ENCODE measurements around the gene HYAL2.

HYAL2 gene

GRCh38 chr3:50302095-50303012 is 20.2 kb downstream of the HYAL2 start:
- DNase-seq, result no peak

GRCh38 chr3:50300681-50301254 is 21.8 kb downstream of the HYAL2 start:
- no peak for DNase-seq

DNA sequence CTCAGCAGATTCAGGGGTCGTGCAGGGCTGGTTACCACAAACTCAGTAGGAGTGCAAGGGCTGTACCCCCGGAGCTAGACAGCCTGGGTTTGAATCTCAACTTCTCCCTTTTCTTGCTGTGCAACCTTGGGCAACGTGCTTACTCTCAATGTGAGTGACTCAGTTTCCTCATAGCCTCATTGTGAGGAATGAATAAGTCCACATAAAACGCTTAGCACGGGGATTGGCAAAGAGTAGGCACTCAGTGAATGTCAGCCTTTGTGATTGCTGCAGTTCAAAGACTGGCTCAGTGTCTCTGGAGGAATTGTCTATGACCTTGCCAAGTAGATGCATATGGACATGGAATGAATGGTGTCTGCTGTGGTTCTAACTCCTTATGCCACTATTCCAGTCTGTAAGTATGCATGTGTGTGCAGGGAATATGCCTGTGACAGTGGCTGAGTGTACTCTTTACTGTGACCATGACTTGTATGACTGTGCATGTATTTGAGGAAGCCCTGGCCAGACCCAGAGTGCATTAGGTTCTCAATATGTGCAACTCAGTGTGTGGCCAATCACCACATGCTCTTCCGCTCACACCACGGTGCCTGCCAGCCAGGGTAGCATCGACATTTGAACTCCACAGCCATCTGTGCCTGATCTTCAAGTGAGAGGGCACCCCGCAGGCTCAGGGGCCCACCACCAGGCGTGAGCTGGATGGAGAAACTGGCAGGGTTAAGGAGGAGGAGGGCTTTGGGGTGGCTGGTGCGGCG is 22.4 kb downstream of the HYAL2 start:
- no peak for DNase-seq

GRCh38 chr3:50299638-50299928 is 23.0 kb downstream of the HYAL2 start:
- DNase-seq, result no peak

DNA sequence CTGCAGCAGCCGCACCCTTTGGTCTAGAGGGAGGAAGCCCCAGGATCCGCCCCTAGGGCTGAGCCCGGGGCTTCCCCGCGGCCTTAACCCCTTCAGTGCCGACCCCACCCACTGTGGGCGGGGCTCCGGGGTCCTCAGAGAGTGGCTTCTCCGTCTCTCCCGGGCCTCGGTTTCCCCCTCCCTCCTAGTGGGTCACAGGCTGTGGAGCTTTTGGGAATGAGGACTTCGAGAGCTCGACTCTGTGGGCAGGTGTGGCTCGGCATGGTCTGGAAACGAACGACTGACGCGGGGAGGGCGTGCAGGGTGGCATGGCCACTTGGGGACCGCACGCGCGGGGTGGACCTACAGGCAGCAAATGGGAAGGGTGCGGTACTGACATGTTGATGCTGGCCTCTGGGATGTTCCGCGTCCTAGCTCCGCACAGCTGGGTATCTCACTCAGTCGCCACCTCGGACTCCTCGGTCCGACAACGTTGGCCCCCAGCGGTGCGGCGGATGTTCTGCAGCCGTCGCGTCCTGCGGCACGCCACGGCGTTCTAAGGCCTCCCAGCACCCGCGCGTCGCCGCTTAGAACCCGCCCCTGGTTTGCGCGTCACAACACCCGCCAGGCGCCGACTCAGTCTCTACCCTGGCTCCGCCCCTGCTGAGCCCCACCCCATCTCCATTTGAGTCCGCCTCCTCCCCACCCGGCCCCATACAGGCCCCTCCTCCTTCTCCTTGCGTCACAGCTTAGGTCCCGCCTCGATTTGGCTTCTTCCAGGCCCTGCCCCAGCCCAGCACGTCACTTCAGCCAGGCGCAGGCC is 23.5 kb downstream of the HYAL2 start, which contains the start of the genes HYAL3 and NAA80:
Gene HYAL3, minus strand, starts transcription at position 570 of the 802 bp plus-strand sequence. CDS start 3,803 bp downstream, outside the sequence.
Gene NAA80, minus strand, starts transcription at position 570 of the 802 bp plus-strand sequence. CDS start 1,942 bp downstream, outside the sequence.
- peak; percentile 100 for DNase-seq

DNA sequence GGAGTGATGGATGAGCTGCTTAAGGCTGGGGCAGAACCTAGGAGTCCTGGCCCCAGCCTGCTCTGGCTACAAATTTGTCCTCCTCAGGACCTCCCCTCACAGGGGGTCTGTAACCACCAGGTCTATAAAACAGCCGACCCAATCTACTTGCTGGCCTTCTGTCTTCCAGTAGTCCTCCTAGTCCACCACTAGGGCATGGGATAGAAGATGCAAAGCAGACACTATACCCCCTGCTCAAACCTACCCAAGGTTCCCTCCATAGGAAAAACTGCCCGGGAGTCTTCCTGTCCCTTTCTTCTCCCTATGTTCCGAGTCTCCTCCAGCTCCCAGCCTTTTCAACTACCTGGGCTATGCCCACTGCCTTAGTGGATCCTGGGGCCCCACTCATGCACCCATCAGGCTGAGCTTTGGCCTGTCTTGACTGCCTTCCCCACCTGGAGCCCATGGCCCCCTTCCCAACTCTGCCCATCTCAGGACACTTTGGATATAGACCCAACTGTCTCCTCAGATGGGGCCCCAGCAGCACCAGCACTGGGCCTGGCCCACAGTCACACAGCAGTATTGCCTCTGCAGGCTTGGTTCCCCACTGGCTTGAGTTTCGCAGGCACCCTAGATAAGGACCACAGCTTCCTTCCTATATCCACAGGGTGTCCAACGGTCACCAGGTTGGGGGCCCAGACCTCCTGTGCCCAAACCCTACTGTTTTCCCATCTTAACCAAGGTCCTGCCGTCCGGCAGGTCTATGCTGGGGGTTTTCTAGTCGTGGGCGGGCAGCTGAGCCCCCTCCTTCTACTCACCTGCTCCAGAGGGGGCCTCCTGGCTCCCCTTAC is 24.4 kb downstream of the HYAL2 start:
- peak; percentile 26 for DNase-seq

DNA sequence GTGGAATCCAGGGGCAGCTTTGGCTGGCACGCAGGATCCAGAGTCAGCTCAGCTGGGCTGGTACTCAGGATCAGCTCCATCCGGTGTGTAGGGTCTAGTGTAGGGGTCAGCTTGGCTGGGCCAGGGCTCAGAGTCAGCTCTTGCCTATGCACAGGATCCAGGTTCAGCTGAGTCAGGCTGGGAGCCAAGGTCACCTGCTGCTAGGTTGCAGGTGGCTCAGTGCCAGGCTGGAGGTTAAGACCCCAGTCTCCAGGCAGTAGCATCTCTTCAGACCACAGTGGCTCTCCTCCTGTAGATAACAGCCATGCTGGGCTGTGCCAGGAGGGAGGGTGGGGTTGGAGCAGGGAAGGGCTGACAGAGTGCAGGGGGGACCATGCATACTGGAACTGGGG is 25.2 kb downstream of the HYAL2 start:
- no peak for DNase-seq

- no peak for DNase-seq
Measured at GRCh38 chr3:50296721-50297383, 25.7 kb downstream of the HYAL2 start.

DNA sequence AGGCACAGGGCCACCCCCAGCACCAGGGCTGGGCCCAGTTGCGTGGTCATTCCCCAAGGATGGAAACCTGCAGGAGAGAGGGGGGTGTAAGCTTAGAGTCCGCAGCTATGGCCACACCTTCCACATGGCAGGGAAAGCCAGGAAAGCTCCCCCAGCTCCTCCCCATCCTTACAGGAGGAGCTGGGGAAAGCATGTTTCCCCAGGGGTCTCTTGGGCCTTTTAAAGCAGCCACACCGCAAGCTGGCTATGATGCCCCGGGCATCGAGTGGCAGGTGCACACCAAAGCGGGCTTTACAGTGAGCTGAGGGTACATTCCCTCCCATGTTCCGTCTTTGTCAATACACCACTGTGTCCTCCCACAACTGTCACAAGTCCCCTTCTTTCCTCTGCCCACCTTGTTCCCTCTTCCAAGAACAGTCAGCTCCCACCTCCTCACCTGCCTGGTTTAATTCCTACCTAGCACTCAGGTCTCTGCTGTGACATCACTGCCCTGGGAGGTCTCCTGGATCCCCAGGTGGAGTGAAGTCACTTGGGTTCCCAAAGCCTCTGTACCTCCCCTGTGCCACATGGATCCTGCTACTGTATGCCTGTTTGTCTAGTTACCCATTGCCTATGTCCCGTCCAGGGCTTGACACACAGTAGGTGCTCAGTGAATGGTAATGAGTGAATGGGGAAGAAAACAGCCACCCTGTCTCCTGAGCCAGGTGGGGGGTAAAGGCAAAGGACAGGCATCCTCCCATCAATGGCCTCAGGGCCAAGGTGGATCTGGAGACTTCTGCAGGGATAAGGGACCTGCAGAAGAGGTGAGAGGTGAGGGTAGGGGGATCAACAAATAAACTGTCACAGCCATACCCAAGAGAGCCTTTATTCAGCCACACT is 26.8 kb downstream of the HYAL2 start:
- DNase-seq, result no peak

DNA sequence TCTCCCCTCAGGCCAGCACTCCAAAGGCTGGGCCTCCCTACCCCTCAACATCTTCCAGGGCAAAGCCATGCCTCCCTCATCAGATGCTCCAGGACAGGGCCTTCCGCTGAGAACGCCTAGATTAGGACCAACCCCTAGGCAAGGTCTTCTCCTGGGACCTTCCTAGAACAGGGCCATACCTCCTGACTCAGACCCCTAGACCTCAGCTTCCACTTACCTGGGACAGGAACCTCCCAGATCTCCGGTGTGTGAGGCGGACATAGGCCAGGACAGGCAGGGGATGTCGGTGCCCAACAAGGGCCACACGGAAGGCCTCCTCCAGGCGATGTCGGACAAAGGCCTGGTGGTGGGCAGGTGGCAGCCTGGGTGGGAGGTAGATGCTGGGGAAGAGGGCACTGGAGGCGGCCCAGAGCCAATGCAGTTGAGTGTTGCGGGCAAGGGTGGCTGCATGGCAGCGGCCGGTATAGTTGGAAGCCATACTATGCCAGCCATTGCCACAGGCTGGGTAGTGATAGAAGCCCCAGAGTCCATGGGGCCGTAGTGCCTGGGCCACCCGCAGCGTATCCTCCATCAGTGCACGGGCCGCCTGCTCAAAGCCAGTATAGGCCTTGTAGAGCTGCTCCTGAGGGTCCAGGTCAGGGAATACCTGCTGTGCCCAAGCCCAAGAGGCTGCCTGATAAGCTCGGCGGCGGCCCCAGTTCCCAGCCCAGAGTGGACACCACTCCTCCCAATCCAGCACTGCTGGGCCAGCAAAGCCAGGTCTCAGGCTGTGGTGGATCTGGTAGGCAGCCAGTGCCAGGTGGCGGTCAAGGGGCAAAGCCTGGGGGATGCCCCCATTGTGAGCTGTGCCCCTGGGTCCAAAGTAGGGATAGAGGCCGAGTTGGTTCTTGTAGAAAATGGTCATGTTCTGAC is 27.8 kb downstream of the HYAL2 start:
- DNase-seq, result no peak

DNA sequence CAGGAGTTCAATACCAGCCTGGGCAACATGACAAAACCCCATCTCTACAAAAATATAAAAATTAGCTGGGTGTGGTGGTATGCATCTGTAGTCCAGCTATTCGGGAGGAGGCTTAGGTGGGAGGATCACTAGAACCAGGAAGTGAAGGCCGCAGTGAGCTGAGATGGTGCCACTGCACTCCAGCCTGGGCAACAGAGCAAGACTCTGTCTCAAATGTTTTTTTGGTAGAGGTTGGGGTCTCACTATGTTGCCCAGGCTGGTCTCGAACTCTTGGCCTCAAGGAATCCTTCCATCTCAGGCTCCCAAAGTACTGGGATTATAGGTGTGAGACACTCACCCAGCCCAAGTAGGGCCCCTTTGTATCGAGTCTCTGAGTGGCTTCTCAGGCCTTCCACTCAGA is 28.5 kb downstream of the HYAL2 start:
- no peak for DNase-seq

- no peak for DNase-seq
Measured at GRCh38 chr3:50293079-50293801, 29.3 kb downstream of the HYAL2 start.

DNA sequence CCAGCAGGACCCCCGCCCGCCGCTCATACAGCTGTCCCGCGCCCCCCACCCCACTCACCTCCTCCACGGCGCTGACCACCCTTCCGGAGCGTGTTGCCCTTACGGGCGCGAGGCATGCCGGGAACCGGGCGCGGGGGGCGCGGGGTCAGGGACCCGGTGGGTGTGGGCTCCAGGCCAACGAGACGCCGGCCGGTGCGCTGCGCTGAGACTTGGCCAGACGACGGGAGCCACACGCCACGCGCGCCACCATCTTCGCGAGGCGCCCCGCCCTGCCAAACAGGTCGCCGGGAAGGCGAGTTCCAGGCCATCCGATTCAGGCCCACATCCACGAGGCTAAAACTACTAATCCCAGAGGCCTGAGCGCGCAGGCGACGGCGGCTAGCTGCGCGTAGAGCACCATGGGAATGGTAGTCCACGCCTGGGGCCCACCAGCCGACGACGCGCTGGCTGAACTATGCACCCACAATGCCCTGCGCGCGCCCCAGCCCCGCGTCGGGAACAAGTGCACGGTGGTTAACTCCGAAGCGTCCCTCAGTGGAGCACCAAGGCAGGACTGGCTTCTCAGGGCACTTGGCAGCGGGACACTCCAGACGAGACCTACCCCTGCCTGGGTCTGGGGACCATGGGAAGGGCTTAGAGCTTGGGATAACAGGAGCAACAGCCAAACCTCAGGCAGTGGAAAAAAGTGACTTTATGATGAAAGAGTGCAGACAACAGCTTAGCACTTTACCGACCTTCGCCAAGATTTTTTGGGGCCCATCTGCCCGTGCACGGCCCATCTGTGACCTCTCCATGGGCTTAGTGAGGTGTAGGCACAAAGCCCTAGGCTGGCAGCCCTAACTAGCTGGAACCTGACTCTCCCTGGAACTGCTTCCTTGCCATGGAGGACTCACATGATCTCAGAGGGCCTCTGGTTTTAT is 30.1 kb downstream of the HYAL2 start, which contains the start of gene IFRD2:
Gene IFRD2, minus strand, starts transcription at position 271 of the 920 bp plus-strand sequence. Its CDS starts 155 bp downstream, at position 116.
- peak; percentile 96 for DNase-seq

DNA sequence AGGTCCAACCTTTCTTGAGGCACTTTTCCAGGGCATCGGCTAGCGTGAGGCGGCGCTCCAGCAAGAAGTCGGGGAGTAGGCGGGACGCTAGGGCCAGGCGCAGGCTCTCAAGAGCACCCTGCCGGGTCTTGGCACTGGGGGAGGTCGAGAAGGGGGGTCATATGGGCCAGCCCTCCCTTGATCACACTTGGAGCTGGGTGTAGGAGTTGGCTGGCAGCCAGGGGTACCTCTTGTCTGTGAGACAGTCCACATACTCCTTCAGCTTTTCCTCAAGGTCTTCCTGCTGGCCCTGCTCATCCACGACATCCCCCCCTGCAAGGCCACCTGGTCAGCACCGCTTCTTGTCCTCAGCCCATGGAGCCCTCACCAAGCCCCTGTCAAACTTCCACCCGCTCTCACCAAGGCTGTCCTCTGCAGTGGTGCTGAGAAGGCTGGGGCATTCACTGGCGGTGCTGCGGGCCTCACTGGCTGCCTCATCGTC is 32.3 kb downstream of the HYAL2 start:
- no peak for DNase-seq

GRCh38 chr3:50289130-50289529 is 33.4 kb downstream of the HYAL2 start:
- DNase-seq, result no peak

GRCh38 chr3:50288387-50289007 is 34.0 kb downstream of the HYAL2 start:
- no peak for DNase-seq

Data from CD4-positive, alpha-beta T cell treated with Interleukin-17A for 4 hours (primary cell).